Astrocyte of the cerebellum (primary cell): ENCODE results near the gene CYBC1.

Experiments used
- DNase-seq: peaks from one replicate; pipeline ENCODE4 v3.0.0-alpha.2; 2011; ENCODE audit warnings: low read depth
- H3K4me3 ChIP-seq: 2 replicates; pipeline ENCODE4 v1.5.1; 2011; ENCODE audit warnings: mild to moderate bottlenecking, low read depth, low read length, moderate library complexity
- CTCF ChIP-seq: IDR thresholded peaks from 2 replicates; pipeline ENCODE4 v1.5.1; 2012; ENCODE audit warnings: low read length, low read depth, moderate library complexity, mild to moderate bottlenecking; ENCODE audit errors: missing control alignments
- in situ Hi-C: cut with HindIII; loops from 2 replicates; pipeline ENCODE4 v1.10.0; 2017; ENCODE audit warnings: low sequenced_read_pairs

Gene CYBC1

GRCh38 chr17:82440469-82440981 lies 10.0 kb downstream of the CYBC1 start:
- H3K4me3 ChIP-seq: no peak overlapping the region
- no peak for TF ChIP-seq CTCF
- in situ Hi-C loops: no loop called here
- DNase-seq: no peak

- in situ Hi-C loops: no loop called here
- no peak for TF ChIP-seq CTCF
- H3K4me3 ChIP-seq: no peak overlapping the region
- no peak for DNase-seq
Measured at GRCh38 chr17:82439829-82440365, 10.7 kb downstream of the CYBC1 start.

DNA sequence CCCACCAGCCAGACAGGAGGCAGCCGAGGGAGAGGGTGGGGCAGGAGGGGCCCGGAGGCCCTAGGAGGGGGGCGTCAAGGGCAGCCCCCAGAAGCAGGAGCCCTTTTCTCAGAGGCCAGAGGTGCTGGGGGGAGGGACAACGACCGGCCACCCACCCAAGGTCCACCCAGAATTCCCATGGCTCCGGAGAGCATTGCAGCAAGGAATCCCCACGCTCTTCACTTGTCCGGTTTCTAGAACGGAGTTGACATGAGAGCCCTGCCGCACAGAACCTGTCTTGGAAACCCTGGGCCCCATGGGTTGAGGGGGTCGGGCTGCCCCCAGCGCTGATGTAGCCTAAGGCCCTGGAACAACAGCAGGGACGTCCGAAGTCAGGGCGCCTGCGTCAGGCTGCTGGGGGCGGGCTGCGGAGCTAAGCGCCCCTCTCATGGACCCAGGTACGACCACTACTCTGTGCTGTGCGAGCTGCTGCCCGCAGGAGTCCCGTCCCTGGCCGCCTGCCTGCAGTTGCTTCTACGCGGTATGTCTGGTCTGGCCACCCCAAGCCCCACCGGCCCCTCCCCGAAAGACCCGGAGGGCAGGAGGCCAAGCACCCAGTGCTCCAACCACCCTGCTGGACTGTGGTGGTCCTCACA lies 11.2 kb downstream of the CYBC1 start:
- H3K4me3 ChIP-seq: no peak overlapping the region
- TF ChIP-seq CTCF: no peak
- no peak for DNase-seq
- in situ Hi-C loops: no loop called here

DNA sequence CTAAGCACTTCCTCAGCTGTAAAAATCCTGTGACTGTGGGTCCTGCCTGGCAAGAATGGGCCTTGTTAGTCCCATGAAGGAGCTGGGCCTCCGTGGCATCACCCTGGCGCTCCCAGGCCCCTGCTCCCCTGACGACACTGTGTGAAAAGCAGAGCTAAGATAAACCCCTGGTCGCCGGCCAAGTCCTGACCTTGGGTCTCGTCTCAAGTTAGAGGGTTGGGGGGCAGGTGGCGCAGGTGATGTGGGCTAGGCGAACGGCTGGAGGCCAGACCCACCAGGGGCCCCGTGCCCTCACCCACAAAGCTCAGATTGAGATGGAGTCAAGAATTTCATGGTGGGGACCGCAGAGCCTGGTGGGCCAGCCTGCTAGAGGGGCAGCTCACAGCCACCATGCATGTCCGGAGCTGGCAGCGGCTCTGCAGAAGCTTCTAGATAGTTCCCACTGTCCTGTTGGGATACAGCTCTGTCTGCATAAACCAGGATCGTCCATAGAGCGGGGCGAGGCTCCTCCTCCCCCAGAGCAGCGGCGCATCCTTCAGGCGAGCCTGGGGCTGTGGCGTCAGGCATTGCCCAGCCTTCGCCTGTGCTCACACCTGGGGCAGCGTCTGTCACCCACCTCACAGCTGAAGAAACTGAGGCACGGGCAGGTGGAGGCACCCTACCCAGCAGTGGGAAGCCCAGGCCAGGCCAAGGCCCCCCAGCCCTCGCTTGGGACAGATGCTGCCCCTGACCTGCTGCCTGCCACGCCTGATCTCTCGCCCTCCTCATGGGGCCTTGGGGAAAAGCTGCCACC lies 12.0 kb downstream of the CYBC1 start:
- DNase-seq: no peak
- TF ChIP-seq CTCF: no peak

GRCh38 chr17:82437325-82437668 lies 13.3 kb downstream of the CYBC1 start:
- in situ Hi-C loops: no loop called here
- no peak for DNase-seq
- TF ChIP-seq CTCF: no peak
- no peak overlapping the region for H3K4me3 ChIP-seq

More for the DNA sequence above, 12.0 kb downstream of the CYBC1 start:
- no peak overlapping the region for H3K4me3 ChIP-seq
- in situ Hi-C loops: no loop called here

GRCh38 chr17:82436601-82437324 lies 13.8 kb downstream of the CYBC1 start:
- DNase-seq: no peak
- no peak for TF ChIP-seq CTCF
- no peak overlapping the region for H3K4me3 ChIP-seq
- in situ Hi-C loops: no loop called here
